Suprapubic skin (tissue), 4 donors: ENCODE data around the gene COMMD1. TPM values are rescaled to one million over a fixed set of nuclear protein-coding genes. Genes with fewer than 3 reads are reported as not detected.

Experiments used
- DNase-seq, 2 donors: peaks; one replicate each; pipeline ENCODE4 v3.0.0-alpha.2; 2019; ENCODE audit warnings: low spot score in 2 of 2
- H3K27ac ChIP-seq: fragments of 200-600 bp; sonication (generic); one replicate; pipeline ENCODE4 v1.5.1; 2019
- H3K27me3 ChIP-seq: fragments of 200-600 bp; sonication (generic); one replicate; pipeline ENCODE4 v1.5.1; 2019
- H3K36me3 ChIP-seq: fragments of 200-600 bp; sonication (generic); one replicate; pipeline ENCODE4 v1.5.1; 2019
- H3K4me1 ChIP-seq: fragments of 200-600 bp; sonication (generic); one replicate; pipeline ENCODE4 v1.5.1; 2019
- H3K4me3 ChIP-seq: fragments of 200-600 bp; sonication (generic); one replicate; pipeline ENCODE4 v1.5.1; 2019; ENCODE audit warnings: mild to moderate bottlenecking
- H3K9me3 ChIP-seq: fragments of 200-600 bp; sonication (generic); one replicate; pipeline ENCODE4 v1.5.1; 2019
- EP300 ChIP-seq: sonication (generic); formaldehyde crosslinking; IDR thresholded peaks from one replicate; pipeline ENCODE4 v1.6.1; 2017; ENCODE audit warnings: antibody characterized with exemption
- POLR2A ChIP-seq, 2 donors: fragments of 450-650 bp; IDR thresholded peaks; one replicate each; pipeline ENCODE4 v1.6.1; 2017; ENCODE audit warnings: antibody characterized with exemption in 2 of 2, mild to moderate bottlenecking in 2 of 2, moderate library complexity in 2 of 2
- POLR2AphosphoS5 ChIP-seq, 3 donors: sonication (generic); formaldehyde crosslinking; IDR thresholded peaks; one replicate each; pipeline ENCODE4 v1.6.1; 2017; ENCODE audit warnings: antibody characterized with exemption in 3 of 3
- WGBS: methylation state at CpG from one replicate; pipeline ENCODE4 v1.1.5; 2018; 5-methylcytosine and 5-hydroxymethylcytosine counted together
- total RNA-seq, 4 donors: library from RNA; depleted of rRNA; stranded (reverse); fragments of >200 nt; gene quantifications; one replicate each; pipeline ENCODE4 v1.1.0, GENCODE V29; 2016
- TF ChIP-seq, protein P1 (sequence below), 2 donors: fragments of 200-600 bp in 1 of 2; fragments of 450-650 bp in 1 of 2; sonication (generic) in 1 of 2; IDR thresholded peaks; one replicate each; pipeline ENCODE4 v1.5.1; 2016 to 2019; ENCODE audit warnings: antibody characterized with exemption in 2 of 2, mild to moderate bottlenecking in 1 of 2, moderate library complexity in 1 of 2

COMMD1 gene
- total RNA-seq, 4 donors from 2014 or later: 45.6 to 64.3 (median 57.7) TPM

DNA sequence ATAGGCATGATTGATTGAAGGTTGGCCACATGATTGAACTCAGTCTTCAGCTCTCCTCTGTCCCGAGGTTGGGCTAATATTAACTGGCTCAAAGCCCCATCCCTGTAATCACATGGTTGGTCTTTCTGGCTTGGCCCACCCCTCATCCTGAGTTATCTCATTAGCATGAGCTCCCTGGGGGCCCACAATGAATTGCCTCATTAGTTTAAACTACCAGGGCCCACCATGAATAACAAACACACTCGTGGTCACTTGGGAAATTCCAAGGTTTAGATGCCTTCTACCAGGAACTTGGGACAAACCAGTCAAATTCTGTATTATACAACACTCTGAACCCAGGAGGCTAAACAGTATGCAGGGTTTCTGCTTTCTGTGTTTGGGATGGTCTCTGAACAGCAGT lies 168.8 kb downstream of the COMMD1 start:
- TF ChIP-seq POLR2AphosphoS5 (IDR thresholded peaks at IDR 0.05): no peak
- no peak for TF ChIP-seq POLR2A (IDR thresholded peaks at IDR 0.05)
- no peak for TF ChIP-seq EP300
- TF ChIP-seq, protein P1, sequence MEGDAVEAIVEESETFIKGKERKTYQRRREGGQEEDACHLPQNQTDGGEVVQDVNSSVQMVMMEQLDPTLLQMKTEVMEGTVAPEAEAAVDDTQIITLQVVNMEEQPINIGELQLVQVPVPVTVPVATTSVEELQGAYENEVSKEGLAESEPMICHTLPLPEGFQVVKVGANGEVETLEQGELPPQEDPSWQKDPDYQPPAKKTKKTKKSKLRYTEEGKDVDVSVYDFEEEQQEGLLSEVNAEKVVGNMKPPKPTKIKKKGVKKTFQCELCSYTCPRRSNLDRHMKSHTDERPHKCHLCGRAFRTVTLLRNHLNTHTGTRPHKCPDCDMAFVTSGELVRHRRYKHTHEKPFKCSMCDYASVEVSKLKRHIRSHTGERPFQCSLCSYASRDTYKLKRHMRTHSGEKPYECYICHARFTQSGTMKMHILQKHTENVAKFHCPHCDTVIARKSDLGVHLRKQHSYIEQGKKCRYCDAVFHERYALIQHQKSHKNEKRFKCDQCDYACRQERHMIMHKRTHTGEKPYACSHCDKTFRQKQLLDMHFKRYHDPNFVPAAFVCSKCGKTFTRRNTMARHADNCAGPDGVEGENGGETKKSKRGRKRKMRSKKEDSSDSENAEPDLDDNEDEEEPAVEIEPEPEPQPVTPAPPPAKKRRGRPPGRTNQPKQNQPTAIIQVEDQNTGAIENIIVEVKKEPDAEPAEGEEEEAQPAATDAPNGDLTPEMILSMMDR (IDR thresholded peaks at IDR 0.05): no peak
- DNase-seq: no peak
- Histone ChIP-seq H3K9me3 (peaks cover 6% of the 10 kb centered on the region), H3K27me3 (no peaks in the 10 kb centered on the region), H3K27ac (no peak overlapping the region), H3K4me3 (no peak overlapping the region), H3K4me1 (no peaks in the 10 kb centered on the region), H3K36me3 (peaks cover 4% of the 10 kb centered on the region)
- WGBS: 60% methylated on average over 2 of the region's 2 CpGs

DNA sequence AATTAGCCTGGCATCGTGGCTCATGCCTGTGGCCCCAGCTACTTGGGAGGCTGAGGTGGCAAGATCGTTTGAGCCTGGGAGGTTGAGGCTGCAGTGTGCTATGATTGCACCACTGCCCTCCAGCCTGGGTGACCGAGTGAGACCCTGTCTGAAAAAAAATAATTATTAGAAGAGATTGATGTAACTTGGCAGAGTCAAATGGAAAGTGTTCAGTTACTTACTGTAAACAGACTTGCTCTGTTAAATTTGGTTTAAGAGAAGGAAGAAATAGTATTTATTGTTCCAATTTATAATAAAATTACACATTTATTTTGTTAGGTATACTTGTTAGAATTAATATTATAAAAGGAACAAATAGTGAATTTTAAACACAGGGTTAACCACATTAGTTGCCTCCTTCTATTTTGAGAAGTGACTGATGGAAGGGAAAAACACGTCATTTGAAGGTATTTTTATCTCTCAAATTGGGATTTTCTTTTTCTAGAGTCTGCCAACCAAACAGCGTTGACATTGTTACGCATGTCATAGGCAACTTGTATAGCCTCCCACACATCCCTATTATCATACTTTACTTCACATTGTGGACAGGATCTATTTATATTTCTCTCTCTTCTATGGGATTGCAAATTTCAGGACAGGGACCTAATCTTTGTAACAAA lies 171.6 kb downstream of the COMMD1 start:
- no peak for DNase-seq
- TF ChIP-seq, protein P1 (IDR thresholded peaks at IDR 0.05): no peak
- TF ChIP-seq POLR2A (IDR thresholded peaks at IDR 0.05) (no peak), EP300 (no peak), POLR2AphosphoS5 (IDR thresholded peaks at IDR 0.05) (no peak)
- 61% methylated on average over 6 of the region's 6 CpGs for WGBS
- H3K4me1 ChIP-seq: no peaks in the 10 kb centered on the region
- peaks cover 5% of the 10 kb centered on the region for H3K9me3 ChIP-seq
- H3K36me3 ChIP-seq: peaks cover 4% of the 10 kb centered on the region
- H3K27me3 ChIP-seq: no peaks in the 10 kb centered on the region
- H3K27ac ChIP-seq: no peak overlapping the region
- H3K4me3 ChIP-seq: no peak overlapping the region

DNA sequence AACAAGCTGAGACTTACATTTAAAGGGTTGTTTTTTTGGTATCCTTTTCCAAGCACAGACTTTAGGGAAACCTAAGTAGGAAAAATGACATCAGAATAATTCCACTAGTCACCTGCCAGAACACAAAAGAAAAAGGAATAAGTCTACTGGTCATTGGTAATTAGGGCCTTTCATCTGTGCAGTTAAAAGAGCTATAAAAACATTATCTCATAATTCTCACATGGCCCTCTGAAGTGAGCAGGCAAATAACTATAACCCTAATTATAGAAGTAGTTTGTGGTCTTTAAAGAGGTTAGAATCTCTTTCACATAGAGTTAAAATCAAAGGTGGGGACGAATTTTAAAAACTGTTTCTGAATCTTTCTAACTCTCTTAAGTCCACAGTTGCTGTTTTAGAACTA lies 179.3 kb downstream of the COMMD1 start:
- Histone ChIP-seq H3K4me1 (no peaks in the 10 kb centered on the region), H3K27ac (no peak overlapping the region), H3K4me3 (no peak overlapping the region), H3K36me3 (no peaks in the 10 kb centered on the region), H3K27me3 (no peaks in the 10 kb centered on the region), H3K9me3 (no peaks in the 10 kb centered on the region)
- WGBS: 91% methylated on average over 1 of the region's 1 CpG
- DNase-seq: no peak
- TF ChIP-seq, protein P1 (IDR thresholded peaks at IDR 0.05): no peak
- TF ChIP-seq POLR2A (IDR thresholded peaks at IDR 0.05): no peak
- TF ChIP-seq EP300: no peak
- TF ChIP-seq POLR2AphosphoS5 (IDR thresholded peaks at IDR 0.05): no peak

DNA sequence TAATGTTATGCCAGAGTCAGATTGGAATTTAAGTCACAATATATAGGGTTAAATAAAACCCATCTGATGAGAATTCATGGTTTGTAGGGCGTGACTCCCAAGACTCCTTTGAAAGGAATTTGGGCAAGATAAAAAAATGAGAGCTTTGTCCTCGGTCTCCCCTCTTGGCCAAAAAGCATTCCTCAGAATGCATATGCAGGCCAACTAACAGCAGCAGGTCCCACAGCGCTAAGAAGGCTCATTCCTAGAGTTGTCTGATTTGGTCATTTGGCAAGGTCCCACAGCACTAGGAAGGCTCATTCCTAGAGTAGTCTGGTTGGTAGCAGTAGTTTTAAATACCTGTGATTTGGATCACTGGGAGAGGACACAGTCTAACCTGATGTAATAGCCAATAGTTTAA lies 184.2 kb downstream of the COMMD1 start:
- 84% methylated on average over 3 of the region's 3 CpGs for WGBS
- no peaks in the 10 kb centered on the region for H3K9me3 ChIP-seq
- H3K36me3 ChIP-seq: no peaks in the 10 kb centered on the region
- no peak for DNase-seq
- H3K27ac ChIP-seq: no peak overlapping the region
- no peak overlapping the region for H3K4me3 ChIP-seq
- no peaks in the 10 kb centered on the region for H3K4me1 ChIP-seq
- H3K27me3 ChIP-seq: no peaks in the 10 kb centered on the region
- TF ChIP-seq, protein P1 (IDR thresholded peaks at IDR 0.05): no peak
- TF ChIP-seq POLR2AphosphoS5 (IDR thresholded peaks at IDR 0.05) (no peak), POLR2A (IDR thresholded peaks at IDR 0.05) (no peak), EP300 (no peak)

DNA sequence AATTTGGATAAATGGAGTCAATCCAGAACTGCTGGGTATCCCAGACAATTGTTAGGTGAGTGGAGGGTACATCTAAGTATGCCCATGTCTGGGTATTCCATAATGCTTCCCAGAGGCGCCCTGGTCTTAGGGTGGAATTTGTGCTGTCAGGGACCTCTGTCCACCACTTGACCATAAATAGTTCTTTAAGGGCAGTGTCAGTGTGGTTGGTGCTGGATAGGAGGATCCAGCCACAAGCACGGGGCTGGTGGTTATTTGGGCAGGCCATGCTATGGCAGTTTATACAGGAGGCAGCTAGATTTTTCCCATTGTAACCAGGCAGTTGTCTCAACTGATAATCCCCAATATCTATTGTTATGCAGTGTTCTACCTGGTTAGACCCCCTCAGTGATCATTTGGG lies 186.0 kb downstream of the COMMD1 start:
- no peaks in the 10 kb centered on the region for H3K9me3 ChIP-seq
- no peaks in the 10 kb centered on the region for H3K27me3 ChIP-seq
- no peak overlapping the region for H3K27ac ChIP-seq
- DNase-seq: no peak
- no peak for TF ChIP-seq EP300
- TF ChIP-seq, protein P1 (IDR thresholded peaks at IDR 0.05): no peak
- no peak for TF ChIP-seq POLR2A (IDR thresholded peaks at IDR 0.05)
- no peak for TF ChIP-seq POLR2AphosphoS5 (IDR thresholded peaks at IDR 0.05)
- 94% methylated on average over 2 of the region's 2 CpGs for WGBS
- H3K4me3 ChIP-seq: no peak overlapping the region
- no peaks in the 10 kb centered on the region for H3K4me1 ChIP-seq
- no peaks in the 10 kb centered on the region for H3K36me3 ChIP-seq
